CD4-positive, alpha-beta T cell treated with Interleukin-15 for 1 hour (primary cell): ENCODE measurements around the gene FAM163A.
"Not testable (repeated sequence)": the region's sequence is repeated elsewhere in the genome, so short reads cannot be mapped to it uniquely, and the experiment has no call there.

Source experiments
- DNase-seq: peaks from one replicate; pipeline ENCODE4 v3.0.0-alpha.2; 2020

FAM163A gene

DNA sequence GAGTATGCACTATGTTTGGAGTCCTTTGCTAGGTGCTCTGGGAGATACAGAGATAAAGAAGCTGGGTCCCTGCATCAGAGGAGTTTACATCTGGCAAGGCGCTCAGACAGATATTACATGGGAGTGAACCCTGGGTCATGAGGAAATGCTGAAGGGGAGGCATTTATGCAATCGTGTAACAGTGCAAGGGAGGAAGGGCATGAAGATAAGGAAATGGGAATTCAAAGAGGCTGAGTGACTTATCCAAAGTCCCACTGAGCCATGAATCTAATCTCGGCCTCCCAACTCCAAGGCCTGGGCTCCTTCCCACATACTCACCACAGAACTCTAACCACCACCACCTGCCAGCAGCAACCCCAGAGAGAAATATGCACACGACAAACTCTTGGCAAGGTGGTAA, 51.6 kb downstream of the FAM163A start:
- no peak for DNase-seq

DNA sequence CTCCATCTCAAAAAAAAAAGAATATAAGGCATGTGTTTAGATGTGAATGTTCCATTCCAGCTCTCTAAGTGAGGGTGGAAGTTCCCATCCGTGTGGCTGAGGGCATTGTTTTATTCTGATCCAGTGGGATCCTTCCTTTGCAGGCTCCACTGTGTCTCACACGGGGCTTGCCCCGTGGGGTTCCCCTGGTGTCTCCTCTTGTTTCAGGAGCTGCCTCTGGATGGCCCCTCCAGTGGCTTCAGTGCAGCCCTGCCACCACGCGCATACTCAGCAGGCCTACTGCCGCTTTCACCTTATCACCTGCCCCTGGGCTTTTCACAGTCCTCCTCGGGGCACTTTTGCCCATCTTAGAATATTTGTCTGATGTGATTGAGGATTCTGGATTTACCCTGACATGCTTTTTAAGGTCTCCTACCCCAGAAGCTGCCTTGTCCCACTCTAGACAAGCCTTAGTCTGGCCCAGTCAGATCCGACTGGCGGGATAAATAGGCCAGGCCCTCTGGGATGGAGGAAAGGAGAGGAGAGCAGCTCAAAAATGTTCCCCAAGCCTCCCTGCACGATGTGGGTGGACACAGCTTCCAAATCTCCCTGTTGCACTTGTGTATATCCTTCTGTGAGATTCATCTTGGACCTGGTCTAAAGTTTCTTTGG, 55.2 kb downstream of the FAM163A start:
- no peak for DNase-seq

GRCh38 chr1:179798864-179799516, 55.9 kb downstream of the FAM163A start:
- no peak for DNase-seq

DNA sequence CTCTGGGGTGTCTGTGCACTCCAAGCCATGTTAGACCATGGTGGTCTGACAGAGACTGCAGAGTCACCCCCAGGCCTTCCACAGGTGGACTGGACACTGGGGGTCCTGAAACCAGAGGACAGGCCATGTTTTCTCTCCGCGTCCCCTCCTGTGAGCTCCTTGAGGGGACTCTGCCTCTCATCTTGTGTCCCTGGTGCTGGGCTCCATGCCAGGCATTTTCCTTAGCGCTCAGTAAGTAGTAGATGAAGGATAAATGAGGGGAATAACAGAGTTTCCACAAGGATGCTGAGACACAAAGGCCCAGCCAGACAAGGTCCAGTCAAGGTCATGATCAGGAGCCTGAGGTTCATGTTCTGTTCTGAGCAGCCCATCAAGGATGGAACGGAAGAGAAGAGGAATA, 57.4 kb downstream of the FAM163A start:
- DNase-seq = no peak

DNA sequence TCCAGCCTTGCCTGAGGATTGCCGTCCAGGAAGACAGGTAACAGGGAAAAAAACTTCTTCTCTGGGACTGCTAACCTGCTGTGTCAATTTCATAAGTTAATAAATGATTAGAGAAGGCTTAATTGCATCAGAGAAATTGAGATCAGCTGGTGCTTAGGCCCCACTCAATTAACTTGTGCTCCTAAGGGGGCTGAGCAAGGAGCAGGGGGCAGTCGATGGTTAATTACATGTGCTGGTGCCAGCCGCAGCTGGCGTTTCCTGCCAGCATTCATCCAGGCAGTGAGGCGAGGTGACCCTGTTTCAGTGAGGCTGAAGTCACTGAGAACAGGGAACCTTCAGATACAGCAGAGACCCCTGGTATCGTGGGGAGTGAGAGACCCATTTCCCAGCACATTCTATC, 60.0 kb downstream of the FAM163A start:
- no peak for DNase-seq

DNA sequence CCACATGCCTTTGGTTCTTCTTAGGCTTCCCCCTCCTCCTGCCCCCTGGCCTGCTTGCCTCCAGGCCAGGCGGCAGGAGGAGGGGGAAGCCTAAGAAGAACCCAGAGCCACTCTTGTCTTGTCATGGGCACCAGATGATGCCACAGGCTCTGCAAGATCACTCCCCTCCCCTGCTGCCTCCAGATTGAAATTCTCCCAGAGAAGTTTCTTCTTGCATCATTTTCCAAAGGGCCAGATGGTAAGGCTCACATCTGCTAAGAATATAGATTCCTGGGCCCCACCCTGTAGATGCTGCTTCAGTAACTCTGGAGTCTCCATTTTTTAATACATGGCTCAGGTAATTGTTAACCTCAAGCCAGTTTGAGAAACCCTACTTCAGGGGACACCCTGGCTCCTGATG, 60.8 kb downstream of the FAM163A start:
- no peak for DNase-seq

DNA sequence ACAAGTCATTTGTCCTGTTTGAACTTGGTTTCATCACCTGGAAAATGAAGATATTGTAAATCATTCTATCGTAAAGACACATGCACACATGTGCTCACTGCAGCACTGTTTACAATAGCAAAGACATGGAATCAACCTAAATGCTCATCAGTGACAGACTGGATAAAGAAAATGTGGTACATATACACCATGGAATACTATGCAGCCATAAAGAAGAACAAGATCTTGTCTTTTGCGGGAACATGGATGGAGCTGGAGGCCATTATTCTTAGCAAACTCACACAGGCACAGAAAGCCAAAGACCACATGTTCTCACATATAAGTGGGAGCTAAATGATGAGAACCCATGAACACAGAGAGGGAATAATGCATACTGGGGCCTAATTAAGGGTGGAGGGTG, 61.3 kb downstream of the FAM163A start:
- DNase-seq = not testable (repeated sequence)

GRCh38 chr1:179805291-179806195, 62.5 kb downstream of the FAM163A start:
- DNase-seq = no peak

DNA sequence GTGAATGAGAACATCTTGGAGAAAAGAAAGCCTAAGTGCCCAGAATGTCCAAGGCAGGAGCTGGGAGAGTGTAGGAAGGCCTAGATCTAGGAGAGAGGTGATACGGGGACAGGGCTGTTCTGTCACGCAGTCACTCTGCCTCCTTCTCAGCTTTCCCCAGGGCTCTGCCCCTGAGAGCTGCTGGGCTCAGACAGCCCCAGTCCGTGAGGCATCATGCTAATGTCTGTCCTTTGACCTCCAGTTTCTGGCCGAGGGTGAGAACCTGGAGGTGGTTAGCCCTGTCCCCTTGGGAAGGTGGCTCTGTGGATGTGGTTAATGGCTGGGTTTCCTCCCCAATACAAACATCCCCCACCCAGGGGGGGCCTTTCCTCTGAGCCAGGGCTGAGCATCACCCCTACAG, 63.2 kb downstream of the FAM163A start:
- DNase-seq = no peak

DNA sequence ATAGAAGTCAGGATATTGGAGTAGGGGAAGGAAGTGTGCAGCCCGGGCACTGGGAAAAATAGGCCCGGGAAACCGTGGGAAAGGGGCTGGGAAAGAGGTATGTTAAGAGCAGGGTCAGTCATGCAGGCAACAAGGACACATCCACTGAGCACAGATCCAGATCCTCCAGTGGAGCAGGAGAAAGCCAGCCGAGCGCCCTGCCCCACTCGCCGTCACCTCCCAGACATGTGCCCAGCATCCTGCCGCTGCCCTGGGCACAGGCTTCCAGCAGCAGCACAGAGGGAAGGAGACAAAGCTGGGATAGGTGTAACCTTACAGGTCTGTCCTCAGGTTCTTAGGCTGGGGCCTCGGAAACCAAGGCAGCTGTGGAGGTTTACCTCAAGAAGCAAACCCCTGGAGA, 64.2 kb downstream of the FAM163A start:
- DNase-seq = no peak

DNA sequence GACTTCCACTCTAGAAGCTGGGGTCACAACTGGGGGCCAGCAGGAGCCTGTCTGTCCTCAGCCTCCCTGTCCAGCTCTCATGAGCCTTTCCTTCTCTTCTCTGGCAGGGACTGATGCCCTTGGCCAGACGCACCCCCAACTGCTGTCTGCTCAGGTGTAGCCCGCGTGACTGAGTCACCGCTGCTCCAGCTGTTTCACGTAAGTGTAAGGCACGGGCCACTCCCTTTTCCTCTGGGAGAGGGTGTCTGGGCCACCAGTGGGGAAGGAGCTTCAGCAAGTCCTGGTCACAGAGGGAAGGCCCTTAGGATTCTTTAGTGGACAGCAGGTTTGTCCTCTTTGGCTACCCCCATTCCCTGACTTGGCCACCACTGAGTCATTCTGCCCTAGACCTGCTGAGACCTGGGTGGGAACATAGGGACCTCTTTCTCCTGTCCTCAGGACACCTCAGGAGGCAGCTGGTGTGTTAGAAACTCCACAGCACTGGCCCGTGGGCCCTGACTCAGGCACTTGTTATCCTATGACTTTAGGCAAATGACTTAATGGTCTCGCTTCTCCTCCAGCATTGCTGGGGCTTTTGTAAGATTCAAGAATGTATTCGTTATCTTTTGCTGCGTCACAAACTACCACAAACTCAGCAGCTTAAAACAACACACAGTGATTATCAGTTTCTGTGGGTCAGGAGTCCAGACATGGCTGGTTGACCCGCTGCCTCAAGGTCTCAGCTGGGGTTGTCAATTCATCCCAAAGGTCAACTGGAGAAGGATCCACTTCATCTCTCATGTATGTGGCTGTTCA, 64.8 kb downstream of the FAM163A start:
- DNase-seq = no peak

DNA sequence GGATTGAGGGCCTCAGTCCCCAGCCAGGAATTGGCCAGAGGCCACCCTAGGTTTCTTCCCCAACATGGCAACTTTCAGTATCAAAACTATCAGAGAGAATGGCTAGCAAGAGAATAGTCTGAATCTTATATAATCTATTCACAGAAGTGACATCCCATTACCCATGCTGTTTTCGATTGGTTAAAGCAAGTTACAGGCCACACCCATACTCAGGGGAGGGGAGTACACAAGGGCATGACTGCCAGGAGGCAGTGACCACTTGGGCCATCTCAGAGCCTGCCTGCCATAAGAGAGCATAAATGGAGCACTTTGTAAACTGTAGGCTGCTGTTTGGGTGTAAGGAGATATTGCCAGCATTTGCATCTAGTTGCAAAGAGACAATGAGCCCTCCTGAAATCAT, 65.4 kb downstream of the FAM163A start:
- DNase-seq = no peak

GRCh38 chr1:179809506-179810366, 66.6 kb downstream of the FAM163A start:
- DNase-seq = peak; percentile 69

- no peak for DNase-seq
These were observed 67.2 kb downstream of the FAM163A start for GRCh38 chr1:179810367-179810715.

DNA sequence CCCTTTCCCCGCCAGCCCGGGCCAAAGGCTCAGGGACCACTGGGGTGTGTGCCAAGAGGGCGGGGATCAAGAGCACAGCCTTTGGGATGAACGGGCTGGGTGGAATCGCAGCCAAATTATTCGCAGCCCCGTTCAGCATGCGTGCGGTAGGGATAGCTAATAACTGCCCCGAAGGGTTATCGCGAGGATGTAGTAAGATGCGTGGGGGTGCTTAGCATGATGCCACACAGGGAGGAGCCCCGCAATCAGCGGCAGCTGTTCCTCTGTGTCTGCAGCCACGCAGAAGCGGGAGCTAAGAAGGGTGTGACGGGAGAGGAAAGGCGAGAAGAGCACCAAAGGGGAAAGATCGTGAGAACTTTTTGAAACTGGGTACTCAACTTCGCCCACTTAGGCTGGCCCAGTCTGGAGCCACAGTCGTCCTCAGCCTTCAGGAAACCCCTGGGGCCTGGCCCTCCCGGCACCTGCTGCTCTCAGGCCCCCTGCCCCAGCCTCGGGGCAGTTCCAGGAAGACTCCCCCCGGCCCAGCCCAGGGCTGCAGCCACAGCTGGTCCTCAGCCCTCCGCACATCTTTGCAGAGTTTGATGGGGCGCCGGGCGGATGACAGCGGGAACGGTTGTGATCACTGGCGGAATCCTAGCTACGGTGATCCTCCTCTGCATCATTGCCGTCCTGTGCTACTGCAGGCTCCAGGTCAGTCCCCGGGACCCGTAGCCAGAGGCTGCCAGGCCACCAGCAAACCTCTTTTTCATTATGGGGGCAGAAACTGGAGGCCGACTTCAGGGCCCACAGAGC, 69.6 kb downstream of the FAM163A start:
- no peak for DNase-seq

GRCh38 chr1:179813626-179814545, 70.8 kb downstream of the FAM163A start:
- DNase-seq = no peak

DNA sequence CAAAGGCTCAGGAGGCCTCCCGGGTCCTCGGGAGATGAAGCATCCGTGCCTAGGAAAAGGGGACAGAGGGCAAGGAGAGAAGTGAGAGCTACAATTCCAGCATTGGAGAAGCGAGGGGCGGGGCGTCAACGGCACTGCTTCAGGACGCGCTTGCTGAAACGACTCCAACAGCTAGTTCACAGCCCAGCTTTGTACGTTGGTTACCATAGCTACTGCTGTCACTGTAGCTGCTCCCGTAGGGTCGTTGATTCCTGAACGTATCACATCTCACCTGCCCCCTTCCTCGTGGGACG, 71.4 kb downstream of the FAM163A start:
- DNase-seq = no peak

DNA sequence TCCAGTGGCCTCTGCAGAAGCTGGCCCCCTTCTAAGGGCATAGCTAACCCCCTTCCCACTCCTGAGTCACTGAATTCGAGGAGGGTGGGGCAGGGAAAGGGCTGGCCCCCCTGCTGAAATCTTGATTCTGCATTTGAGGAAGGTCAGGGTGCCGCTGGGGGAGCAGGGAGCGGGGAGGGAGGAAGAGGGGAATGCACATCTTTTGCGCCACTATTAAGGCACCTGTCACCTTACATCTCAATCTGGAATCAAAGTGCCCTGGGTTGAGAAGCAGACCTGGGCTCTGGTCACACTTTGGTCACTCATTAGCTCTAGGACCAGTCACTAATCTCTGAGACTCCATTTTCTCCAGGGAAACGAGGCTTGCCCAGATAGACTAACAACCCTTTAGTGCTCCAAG, 72.5 kb downstream of the FAM163A start:
- no peak for DNase-seq

DNA sequence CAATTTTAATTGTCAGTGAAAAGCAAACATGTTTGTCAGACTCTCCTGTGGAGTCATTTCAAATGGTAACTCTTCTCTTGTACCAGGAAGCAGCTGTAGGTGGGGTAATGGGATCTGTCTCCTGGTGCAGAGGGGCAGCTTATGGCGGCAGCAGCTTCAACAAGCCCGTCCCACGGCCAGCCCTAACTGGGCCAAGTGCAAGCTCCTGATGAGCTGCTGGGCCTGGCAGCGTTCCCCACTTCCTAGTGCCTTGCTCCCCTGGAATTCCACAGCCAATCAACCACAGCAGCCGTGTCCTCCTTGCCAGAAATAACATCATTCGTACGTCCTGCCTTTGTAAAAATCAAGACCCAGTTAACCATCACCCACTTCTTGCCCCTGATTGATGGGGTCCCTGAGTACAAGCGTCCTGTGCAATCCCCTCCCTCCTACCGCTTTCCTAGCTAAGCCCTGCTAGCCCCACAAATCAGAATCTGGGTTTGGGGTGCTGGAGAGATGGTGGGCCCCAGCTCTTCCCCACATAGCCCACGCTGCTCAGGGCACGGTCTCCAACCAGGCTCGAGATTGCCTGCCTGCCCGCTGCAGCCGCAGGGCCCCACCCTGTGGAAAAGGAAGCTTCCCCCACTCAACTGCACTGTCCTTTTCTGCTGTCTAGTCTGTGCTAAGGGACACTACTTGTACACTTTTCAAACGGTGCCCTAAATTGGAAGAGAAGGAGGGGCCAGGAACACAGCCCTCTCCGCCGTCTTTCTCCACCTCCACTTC, 73.3 kb downstream of the FAM163A start:
- DNase-seq = no peak

GRCh38 chr1:179817056-179817455, 74.0 kb downstream of the FAM163A start:
- no peak for DNase-seq
